Ishikawa (cell line): ENCODE data around the gene ARHGAP26.

Experiments used
- CEBPB ChIP-seq: IDR thresholded peaks from 2 replicates; pipeline ENCODE4 v1.6.1; 2012
- EGR1 ChIP-seq: IDR thresholded peaks from 2 replicates; pipeline ENCODE4 v1.6.1; 2012
- RAD21 ChIP-seq: IDR thresholded peaks from 2 replicates; pipeline ENCODE4 v1.6.1; 2012; ENCODE audit warnings: low read depth
- TAF1 ChIP-seq: IDR thresholded peaks from 2 replicates; pipeline ENCODE4 v1.6.1; 2012; ENCODE audit warnings: low read depth, mild to moderate bottlenecking
- TCF12 ChIP-seq: IDR thresholded peaks from 2 replicates; pipeline ENCODE4 v1.6.1; 2012; ENCODE audit warnings: low read depth
- TF ChIP-seq, protein P1 (sequence below): IDR thresholded peaks from 2 replicates; pipeline ENCODE4 v1.6.1; 2012

DNA sequence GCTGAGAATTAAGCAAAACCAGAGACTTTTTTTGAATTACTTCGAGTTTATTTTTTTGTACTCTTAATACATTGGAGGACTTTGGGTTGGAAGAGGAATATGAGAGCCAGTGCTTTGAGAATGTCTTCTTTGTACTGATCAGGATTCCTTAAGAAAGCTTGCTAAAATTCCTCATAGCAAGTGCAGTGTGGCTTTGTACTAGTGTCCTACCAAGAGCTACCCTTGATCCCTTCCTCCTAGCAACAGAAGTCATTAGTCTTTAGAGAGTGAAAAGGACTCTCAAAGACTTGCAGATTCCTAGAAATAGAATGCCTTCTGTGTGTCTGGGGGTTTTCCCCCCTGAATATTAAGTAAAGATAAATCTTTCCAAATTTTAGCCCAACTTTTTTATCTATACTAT, 276.1 kb downstream of the ARHGAP26 start:
- TF ChIP-seq, protein P1, sequence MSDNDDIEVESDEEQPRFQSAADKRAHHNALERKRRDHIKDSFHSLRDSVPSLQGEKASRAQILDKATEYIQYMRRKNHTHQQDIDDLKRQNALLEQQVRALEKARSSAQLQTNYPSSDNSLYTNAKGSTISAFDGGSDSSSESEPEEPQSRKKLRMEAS, result no peak
- TF ChIP-seq EGR1, result no peak
- no peak for TF ChIP-seq TAF1
- no peak for TF ChIP-seq RAD21
- no peak for TF ChIP-seq TCF12
- no peak for TF ChIP-seq CEBPB
